NB4 (cell line): ENCODE data around the gene CCL18.

Source experiments
- DNase-seq: peaks from one replicate; pipeline ENCODE4 v3.0.0; 2010; ENCODE audit warnings: low read depth
- H3K4me3 ChIP-seq: one replicate; pipeline ENCODE4 v1.5.1; 2011; ENCODE audit warnings: mild to moderate bottlenecking, low read depth, low read length, moderate library complexity
- MYC ChIP-seq: IDR thresholded peaks from 2 replicates; pipeline ENCODE4 v1.6.1; 2011; ENCODE audit warnings: low read depth, low read length
- POLR2A ChIP-seq: IDR thresholded peaks from 2 replicates; pipeline ENCODE4 v1.6.1; 2011; ENCODE audit warnings: mild to moderate bottlenecking; ENCODE audit not compliant: insufficient read length; ENCODE audit errors: extremely low read depth
- TF ChIP-seq, protein P1 (sequence below): IDR thresholded peaks from 2 replicates; pipeline ENCODE4 v1.6.1; 2011; ENCODE audit warnings: low read depth, low read length
- TF ChIP-seq, protein P2 (sequence below): IDR thresholded peaks from one replicate; pipeline ENCODE4 v1.5.1; 2012; ENCODE audit warnings: low read depth, low read length

Gene CCL18

DNA sequence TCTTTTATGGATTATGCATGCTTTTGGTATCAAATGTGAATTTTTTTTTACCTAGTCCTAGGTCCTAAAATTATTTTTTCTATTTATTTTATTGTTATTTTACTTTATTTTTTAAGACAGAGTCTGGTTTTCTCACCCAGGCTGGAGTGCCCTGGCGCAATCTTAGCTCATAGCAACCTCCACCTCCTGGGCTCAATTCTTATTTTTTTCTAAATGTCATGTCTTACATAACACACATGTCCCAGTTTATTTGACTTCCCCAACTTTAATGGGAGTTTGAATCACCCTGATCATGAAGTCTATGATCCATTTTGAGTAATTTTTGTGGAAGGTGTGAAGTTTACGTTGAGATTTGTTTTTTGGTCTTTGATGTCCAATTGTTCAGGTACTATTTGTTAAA lies 3.3 kb upstream of the CCL18 start:
- H3K4me3 ChIP-seq: no peak overlapping the region
- DNase-seq: no peak
- no peak for TF ChIP-seq POLR2A
- no peak for TF ChIP-seq MYC
- TF ChIP-seq, protein P1, sequence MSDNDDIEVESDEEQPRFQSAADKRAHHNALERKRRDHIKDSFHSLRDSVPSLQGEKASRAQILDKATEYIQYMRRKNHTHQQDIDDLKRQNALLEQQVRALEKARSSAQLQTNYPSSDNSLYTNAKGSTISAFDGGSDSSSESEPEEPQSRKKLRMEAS: no peak
- TF ChIP-seq, protein P2, sequence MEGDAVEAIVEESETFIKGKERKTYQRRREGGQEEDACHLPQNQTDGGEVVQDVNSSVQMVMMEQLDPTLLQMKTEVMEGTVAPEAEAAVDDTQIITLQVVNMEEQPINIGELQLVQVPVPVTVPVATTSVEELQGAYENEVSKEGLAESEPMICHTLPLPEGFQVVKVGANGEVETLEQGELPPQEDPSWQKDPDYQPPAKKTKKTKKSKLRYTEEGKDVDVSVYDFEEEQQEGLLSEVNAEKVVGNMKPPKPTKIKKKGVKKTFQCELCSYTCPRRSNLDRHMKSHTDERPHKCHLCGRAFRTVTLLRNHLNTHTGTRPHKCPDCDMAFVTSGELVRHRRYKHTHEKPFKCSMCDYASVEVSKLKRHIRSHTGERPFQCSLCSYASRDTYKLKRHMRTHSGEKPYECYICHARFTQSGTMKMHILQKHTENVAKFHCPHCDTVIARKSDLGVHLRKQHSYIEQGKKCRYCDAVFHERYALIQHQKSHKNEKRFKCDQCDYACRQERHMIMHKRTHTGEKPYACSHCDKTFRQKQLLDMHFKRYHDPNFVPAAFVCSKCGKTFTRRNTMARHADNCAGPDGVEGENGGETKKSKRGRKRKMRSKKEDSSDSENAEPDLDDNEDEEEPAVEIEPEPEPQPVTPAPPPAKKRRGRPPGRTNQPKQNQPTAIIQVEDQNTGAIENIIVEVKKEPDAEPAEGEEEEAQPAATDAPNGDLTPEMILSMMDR: no peak

DNA sequence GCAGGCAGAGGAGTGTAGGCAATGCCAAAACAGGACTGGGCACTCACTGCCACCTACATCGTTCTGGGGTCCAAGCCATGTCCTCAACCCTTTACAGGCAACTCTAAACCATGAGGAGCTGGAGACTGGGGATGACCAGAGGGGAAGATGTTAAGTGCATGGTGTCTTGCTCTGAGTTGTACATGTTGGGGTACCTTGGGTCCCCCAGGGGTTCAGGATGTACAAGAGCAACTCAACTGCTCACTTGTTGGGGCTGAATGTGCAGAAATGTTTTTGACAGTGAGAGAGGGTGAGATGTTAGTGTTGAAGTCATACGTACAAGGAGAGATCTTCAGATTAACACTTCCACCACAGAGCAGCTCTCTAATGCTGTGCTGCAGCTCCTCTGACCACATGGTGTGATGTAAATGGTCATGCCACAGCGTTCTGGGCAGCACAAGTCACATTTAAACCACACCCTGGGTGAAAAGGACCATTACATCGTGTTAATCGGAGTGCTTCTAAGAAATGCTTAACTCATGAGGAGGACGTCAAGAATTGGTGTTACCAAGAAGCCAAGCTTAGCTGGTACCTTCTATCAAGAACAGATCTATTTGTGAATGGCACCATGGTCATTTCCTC lies 2.4 kb downstream of the CCL18 start:
- no peak for DNase-seq
- no peak overlapping the region for H3K4me3 ChIP-seq
- TF ChIP-seq, protein P1: no peak; the same call in 1 of the 2 replicates
- TF ChIP-seq POLR2A: no peak
- TF ChIP-seq, protein P2: no peak
- TF ChIP-seq MYC: no peak

DNA sequence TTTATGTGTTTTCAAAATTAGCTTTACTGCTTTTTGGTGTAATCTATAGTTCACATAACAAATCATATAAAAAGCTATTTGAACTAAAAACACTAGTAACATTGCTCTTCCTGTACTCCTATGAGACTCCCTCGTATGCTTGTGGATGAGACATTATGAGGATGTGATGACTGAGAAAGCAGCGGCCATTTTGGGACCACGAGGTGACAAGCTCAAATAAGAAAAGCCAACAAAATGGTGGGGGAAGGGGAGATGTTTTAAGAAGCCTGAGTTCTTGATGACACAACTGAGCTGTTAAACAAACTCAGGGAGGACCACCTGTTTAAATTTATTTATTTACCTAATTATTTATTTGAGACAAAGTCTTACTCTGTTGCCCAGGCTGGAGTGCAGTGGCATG lies 4.5 kb downstream of the CCL18 start:
- TF ChIP-seq MYC: no peak
- TF ChIP-seq, protein P2: no peak
- TF ChIP-seq, protein P1: no peak
- TF ChIP-seq POLR2A: no peak
- peak; percentile 34 for DNase-seq
- no peak overlapping the region for H3K4me3 ChIP-seq

DNA sequence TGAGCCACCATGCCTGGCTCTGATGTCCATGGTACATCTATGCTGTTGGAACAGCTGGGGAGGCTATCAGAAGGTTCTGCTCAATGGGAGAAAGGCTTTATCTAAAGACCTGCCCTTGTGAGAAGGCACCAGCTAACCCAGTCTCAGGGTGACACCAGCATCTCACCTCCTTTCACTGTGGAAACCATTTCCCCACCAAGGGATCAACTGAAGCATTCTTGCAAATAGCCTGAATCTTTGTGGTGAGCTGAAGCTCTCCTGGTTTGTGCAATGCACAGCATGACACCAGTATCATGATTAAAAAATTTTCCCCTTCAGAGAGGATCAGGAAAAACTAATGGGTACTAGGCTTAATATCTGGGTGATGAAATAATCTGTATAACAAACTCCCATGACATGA lies 5.1 kb downstream of the CCL18 start:
- DNase-seq: no peak
- TF ChIP-seq MYC: no peak
- no peak for TF ChIP-seq POLR2A
- TF ChIP-seq, protein P1: no peak
- TF ChIP-seq, protein P2: no peak
- no peak overlapping the region for H3K4me3 ChIP-seq

DNA sequence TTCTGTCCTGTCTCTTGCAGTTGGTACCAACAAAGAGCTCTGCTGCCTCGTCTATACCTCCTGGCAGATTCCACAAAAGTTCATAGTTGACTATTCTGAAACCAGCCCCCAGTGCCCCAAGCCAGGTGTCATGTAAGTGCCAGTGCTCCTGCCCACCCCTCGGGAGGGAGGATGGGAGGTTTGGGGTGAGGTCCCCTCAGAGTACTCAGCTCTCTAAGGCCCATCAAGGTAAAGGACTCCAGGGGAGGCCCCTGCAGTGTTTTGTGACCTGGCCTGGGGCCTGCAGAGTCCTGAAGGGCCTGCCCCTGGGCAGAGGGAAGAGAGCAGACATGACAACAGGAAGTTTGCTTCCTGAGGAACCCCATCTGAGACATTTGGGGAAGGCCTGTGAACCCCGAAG lies 6.4 kb downstream of the CCL18 start:
- no peak for TF ChIP-seq MYC
- TF ChIP-seq, protein P2: no peak
- TF ChIP-seq POLR2A: no peak
- TF ChIP-seq, protein P1: no peak
- no peak for DNase-seq
- H3K4me3 ChIP-seq: no peak overlapping the region

DNA sequence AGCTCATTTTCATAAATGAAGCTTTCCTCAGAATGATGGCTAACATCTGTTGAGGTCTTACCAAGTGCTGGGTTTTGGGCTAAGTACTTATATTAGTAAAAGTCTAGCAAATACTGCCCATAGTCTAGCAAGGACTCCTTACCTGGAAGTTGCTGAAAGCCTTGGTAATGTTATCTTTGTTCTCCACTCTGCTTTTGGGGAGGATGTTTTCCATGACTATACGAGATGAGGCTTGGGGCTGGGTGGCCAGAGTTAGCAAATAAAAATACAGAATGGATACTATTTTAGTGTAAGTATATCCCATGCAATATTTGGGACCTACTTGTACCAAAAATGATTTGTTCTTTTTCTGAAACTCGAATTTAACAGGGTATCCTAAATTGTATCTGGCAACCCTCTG lies 7.7 kb downstream of the CCL18 start:
- no peak for DNase-seq
- TF ChIP-seq, protein P1: no peak
- TF ChIP-seq, protein P2: no peak
- TF ChIP-seq POLR2A (no peak), MYC (no peak)
- H3K4me3 ChIP-seq: no peak overlapping the region
